ENCODE measurements around the gene EXT2. TPM values are rescaled to one million over a fixed set of nuclear protein-coding genes. Genes with fewer than 3 reads are reported as not detected.
A peak's percentile ranks its signal among the peaks of the same experiment; 100 is the strongest.

The EXT2 gene
- total and polyA plus RNA-seq, 2 of the 13 experiments (the other 11 are each of a cell fraction or from before 2014, with no cell fraction given): 61.5 to 68.7 TPM

- TF ChIP-seq NFYB (CRISPR knock-in tag; IDR thresholded peaks at IDR 0.05) (no peak), PRDM15 (CRISPR knock-in tag; IDR thresholded peaks at IDR 0.05) (no peak), YY1 (IDR thresholded peaks at IDR 0.05; ENCODE audit: insufficient read depth, insufficient replicate concordance, low read depth, low read length) (no peak), CHD4 (IDR thresholded peaks at IDR 0.05; ENCODE audit: borderline replicate concordance, low read length) (no peak), RCOR2 (CRISPR knock-in tag; IDR thresholded peaks at IDR 0.05) (peak; percentile 57; the same call in 1 of the 2 replicates), ZNF691 (CRISPR knock-in tag; IDR thresholded peaks at IDR 0.05; ENCODE audit: borderline replicate concordance, low read depth) (no peak), ZNF10 (CRISPR knock-in tag; IDR thresholded peaks at IDR 0.05; ENCODE audit: borderline replicate concordance, low read depth) (no peak), ZNF709 (CRISPR knock-in tag; IDR thresholded peaks at IDR 0.05) (no peak), PBX2 (CRISPR knock-in tag; IDR thresholded peaks at IDR 0.05) (no peak), ZNF136 (CRISPR knock-in tag; IDR thresholded peaks at IDR 0.05; ENCODE audit: low read depth) (no peak), GRHL1 (CRISPR knock-in tag; conservative IDR thresholded peaks at IDR 0.05) (no peak), RELA (CRISPR knock-in tag; IDR thresholded peaks at IDR 0.05) (no peak), ELK4 (CRISPR knock-in tag; IDR thresholded peaks at IDR 0.05; ENCODE audit: borderline replicate concordance) (no peak), PHF5A (CRISPR knock-in tag; IDR thresholded peaks at IDR 0.05; ENCODE audit: low read depth, unreplicated experiment) (no peak), ZNF790 (CRISPR knock-in tag; IDR thresholded peaks at IDR 0.05; ENCODE audit: borderline replicate concordance) (no peak), HOXA3 (CRISPR knock-in tag; IDR thresholded peaks at IDR 0.05) (peak; percentile 33; the same call in 1 of the 2 replicates), ZSCAN20 (CRISPR knock-in tag; IDR thresholded peaks at IDR 0.05; ENCODE audit: borderline replicate concordance) (no peak), PATZ1 (CRISPR knock-in tag; IDR thresholded peaks at IDR 0.05) (peak; percentile 45; the same call in 1 of the 2 replicates)
These were observed 148.3 kb downstream of the EXT2 start (continued) for GRCh38 chr11:44243595-44244343.
